HG02759 (cell line): Measurements from ENCODE around the gene NUPR1.
"Not testable (repeated sequence)": the region's sequence is repeated elsewhere in the genome, so short reads cannot be mapped to it uniquely, and the experiment has no call there.

ENCODE experiments used
- ATAC-seq: cut with Tn5 transposase; IDR thresholded peaks from one replicate; pipeline ENCODE4 v1.9.1; 2021; ENCODE audit warnings: mild to moderate bottlenecking, moderate library complexity; ENCODE audit not compliant: unreplicated experiment

The NUPR1 gene

DNA sequence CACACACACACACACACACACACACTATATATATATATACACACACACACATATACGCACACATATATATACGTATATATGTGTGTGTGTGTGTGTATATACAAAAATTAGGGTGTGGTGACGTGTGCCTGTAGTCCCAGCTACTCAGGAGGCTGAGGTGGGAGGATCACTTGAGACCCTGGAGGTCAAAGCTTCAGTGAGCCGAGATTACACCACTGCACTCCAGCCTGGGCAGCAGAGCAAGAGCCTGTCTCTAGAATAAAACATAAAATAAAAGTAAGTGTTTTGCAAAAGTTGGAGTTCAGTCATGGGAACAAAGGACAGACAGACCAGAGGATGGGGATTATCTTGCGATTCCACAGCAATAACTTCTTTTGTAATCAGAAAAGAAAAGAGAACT lies 10.8 kb downstream of the NUPR1 start:
- ATAC-seq = no peak

GRCh38 chr16:28527100-28527785 lies 11.5 kb downstream of the NUPR1 start:
- ATAC-seq = not testable (repeated sequence)

GRCh38 chr16:28526201-28527099 lies 12.3 kb downstream of the NUPR1 start:
- no peak for ATAC-seq

DNA sequence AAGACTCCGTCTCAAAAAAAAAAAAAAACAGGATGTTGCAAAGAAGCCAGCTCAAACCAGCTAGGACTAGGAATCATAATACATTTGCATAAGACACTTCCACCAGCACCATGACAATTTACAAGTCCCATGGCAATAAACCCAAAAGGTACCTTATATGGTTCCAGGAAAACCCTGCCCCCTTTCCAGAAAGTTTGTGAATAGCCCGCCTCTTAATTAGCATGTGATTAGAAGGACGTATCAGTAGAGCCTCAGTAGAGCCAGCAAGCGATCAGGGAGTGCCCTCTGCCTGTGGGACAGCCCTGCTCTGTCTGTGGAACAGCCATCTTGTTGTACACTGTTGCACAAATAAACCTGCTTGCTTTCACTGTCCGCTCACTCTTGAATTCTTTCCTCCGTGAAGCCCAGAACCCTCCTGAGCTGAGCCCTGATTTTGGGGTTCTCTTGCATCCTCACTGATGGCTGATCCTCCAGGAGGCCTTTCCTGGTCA lies 14.0 kb downstream of the NUPR1 start:
- ATAC-seq = no peak

- ATAC-seq = no peak
Observed at GRCh38 chr16:28522792-28523191, 16.0 kb downstream of the NUPR1 start.

DNA sequence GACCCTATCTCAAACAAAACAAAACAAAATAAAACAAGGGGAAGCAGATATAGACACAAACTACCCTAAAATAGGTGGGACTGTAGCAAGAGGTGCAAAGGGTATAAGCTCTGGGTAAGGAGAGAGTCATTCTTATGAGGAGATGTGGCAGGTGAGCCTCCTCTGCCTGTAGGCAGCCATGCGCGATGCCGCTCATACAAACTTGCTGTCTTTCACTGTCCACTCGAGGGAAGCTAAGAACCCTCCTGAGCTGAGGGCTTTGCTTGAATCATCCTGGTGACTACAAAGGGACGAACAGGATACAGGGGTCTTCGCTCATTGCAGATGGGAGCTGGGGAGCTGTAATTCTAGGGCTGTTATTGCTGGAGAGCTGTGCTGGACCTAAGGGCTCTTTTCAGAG lies 17.3 kb downstream of the NUPR1 start:
- no peak for ATAC-seq

GRCh38 chr16:28520672-28521071 lies 18.1 kb downstream of the NUPR1 start:
- ATAC-seq = no peak

GRCh38 chr16:28514246-28514645 lies 24.5 kb downstream of the NUPR1 start:
- no peak for ATAC-seq

DNA sequence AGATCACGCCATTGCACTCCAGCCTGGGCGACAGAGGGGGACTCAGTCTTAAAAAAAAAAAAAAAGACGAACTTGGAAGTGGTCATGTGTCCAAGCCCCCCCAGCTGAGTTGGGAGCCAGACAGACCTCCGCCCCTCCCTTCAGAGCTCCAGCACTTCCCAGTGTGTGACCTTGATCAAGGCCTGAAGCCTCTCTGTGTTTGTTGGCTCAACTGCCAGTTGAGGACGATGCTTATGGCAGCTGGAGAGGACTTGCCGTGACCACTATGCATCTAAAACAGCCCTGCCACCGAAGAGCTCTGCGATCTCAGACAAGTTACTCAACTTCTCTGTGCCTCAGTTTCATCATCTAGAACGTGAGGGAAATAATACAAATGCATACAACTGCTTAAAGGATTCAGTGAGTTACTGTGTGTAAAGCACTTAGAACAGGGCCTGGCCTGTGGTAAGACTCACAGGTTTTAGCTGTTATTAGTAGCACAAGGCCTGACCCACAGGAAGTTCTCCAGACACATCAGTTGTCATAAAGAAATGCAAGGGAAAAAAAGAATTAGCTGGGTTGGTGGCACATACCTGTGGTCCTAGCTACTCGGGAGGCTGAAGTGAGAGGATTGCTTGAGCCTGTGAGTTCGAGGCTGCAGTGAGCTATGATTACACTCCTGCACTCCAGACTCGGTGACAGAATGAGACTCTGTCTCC lies 25.1 kb downstream of the NUPR1 start:
- no peak for ATAC-seq

DNA sequence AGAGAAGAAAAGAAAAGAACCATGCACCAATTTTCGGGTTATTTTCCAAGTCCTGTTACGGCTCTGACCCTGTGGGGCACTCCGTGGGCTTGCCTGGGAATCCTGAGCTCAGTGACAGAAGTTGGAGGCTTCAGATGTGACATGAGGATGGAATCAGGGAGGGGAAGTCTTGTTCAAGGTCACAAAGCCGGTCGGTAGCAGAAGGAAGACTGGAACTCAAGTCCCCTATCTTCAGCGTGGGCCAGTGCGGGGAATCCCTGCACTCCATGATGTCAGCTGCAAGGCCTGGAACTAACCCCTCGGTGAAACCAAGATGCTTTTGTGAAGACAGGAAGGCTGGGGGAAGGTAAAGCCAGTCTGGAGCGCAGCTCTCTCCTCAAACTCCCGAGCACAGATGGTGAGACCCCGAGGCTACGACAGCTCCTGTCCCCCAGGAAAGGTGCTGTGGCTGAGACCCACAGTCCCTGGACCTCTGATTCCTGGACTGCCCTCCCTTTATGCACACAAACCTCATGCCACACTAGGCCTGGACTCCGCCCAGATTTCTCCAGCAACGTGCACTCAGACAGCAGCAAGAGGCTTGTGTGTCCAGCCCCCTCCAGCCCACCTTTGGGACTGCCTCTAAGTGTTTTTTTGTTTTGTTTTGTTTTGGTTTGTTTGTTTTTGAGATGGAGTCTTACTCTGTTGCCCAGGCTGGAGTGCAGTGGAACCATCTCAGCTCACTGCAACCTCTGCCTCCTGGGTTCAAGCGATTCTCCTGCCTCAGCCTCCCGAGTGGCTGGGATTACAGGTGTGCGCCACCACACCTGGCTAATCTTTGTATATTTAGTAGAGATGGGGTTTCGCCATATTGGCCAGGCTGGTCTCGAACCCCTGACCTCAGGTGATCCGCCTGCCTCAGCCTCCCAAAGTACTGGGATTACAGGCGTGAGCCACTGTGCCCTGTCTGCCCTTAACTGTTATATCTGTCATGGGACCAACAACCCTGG lies 26.7 kb downstream of the NUPR1 start:
- no peak for ATAC-seq

- ATAC-seq = no peak
Observed at GRCh38 chr16:28511031-28511430, 27.7 kb downstream of the NUPR1 start.

DNA sequence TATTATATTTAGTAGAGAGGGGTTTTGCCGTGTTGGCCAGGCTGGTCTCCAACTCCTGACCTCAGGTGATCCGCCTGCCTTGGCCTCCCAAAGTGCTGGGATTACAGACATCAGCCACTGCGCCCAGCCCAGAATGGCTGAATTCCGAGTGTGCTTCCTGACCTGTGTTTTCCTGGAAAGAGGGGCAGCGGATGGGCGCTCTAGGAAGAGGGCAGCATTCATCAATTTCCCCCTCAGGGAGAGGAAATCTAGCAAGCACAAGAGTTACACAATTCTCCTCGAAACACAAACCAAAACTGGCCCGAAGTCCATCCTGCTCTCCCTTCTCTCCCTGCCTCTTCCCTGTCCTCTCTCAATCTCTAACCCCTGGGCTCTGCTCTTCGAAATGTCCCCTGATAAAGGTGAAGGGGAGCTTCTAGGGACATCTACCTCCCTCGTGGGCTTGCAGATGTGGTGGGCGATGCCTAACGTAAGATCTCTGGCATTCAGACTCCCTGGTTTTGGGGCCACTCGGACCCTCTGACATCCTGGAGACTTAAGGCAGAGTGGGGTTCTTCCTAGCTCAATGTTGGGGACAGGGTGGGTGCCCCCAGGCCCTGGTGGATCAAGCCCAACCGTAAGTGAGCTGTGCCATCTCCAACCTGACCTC lies 33.2 kb downstream of the NUPR1 start:
- ATAC-seq = no peak

GRCh38 chr16:28504707-28505404 lies 33.9 kb downstream of the NUPR1 start:
- ATAC-seq = no peak

- no peak for ATAC-seq
Observed at GRCh38 chr16:28503470-28504259, 35.1 kb downstream of the NUPR1 start.

- ATAC-seq = no peak
Observed at GRCh38 chr16:28502290-28502689, 36.5 kb downstream of the NUPR1 start.

DNA sequence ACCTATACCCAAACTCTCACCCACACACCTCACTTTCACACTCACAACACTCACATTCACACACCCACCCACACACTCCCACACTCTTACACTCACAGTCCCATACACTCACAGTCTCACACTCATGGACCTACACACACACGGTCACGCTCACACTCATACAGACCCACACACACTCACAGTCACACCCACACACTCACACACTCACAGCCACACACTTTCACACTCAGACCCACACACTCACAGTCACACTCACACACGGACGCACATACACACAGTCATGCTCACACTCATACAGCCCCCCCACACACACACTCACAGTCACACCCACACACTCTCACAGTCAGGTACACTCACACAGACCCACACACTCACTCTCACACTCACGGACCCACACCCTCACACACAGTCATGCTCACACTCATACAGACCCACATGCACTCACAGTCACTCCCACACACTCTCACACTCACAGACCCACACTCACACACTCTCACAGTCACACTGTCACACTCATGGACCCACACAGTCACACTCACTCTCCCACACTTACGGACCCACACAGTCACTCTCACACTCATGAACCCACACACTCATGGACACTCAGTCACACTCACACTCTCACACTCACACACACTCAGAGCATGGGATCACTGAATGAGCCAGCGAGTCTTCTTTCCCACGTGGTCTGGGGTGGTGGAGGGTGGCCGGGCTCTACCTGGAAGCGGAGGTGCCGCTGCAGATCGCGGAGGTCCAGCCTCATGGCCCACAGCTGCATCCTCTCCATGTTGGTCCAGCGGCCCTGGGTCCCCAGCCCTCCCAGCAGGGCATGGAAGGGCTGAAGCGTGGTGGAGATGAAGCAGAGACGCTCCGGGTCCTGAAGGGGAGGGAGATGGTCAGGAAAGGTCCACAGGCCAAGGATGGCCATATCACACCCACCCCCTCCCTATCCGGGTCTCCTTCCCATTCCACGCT lies 37.2 kb downstream of the NUPR1 start:
- no peak for ATAC-seq

GRCh38 chr16:28500476-28501180 lies 38.1 kb downstream of the NUPR1 start:
- not testable (repeated sequence) for ATAC-seq
